HG02852 (cell line): ENCODE data around the gene EIF4G2.

ENCODE experiments used
- ATAC-seq: cut with Tn5 transposase; IDR thresholded peaks from one replicate; pipeline ENCODE4 v1.9.1; 2021; ENCODE audit warnings: mild to moderate bottlenecking, moderate library complexity; ENCODE audit not compliant: unreplicated experiment

The EIF4G2 gene

DNA sequence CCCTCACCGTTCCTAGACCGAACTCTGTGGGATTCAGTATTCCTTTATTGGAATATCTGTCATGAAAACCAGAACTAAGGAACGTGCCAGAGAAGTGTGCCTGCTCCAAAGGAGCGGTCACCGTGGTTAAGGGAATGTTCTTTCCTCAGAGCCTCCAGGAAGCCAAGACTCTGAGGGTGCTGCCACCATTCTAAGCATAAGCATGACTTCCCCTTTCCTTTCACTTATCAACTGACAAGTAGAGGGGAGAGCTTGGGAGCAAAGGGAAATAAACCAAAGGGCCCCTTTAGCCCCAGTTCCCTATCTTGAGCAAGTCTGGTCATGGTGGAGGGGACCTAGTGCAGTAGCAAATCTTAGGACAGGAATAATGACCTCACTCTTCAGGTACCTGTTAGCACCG is 30.9 kb downstream of the EIF4G2 start:
- ATAC-seq: no peak

DNA sequence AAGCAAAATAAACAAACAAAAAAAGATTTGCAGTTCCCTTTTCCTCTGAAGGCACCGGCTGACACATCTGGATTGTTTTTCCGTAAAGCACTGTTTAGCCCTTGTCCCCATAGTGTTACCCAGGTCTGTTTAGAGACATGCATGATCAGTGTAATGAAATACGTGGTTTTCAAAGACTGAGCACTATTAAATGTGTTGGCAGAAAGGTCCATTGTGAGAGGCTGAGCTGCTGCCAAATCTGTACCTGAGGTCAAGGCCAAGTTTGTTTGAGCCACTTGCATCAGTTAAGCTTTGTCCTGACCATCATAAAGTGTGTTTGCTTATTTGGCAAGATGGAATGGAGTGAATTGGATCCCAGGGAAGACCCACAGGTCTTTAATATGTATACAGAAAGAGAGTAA is 31.3 kb downstream of the EIF4G2 start:
- ATAC-seq: no peak

DNA sequence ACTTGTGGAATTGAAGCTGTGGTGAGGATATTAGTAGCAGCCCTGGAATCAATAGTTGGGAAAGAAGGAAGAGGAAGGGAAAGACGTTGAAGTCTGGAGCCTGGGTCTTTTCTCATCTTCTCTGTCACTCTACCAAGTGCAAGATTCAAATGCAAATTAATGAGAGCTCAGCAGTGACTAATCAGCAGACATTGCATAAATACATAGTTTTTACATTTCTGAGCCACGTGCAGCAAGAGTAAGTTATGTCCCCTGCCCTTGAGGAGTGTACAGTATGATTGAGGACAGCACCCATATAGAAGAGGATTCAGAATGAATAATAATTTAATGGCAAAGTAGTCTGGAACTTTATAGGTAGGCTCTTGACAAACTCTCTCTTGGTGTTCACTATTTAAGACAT is 33.9 kb downstream of the EIF4G2 start:
- ATAC-seq: no peak

DNA sequence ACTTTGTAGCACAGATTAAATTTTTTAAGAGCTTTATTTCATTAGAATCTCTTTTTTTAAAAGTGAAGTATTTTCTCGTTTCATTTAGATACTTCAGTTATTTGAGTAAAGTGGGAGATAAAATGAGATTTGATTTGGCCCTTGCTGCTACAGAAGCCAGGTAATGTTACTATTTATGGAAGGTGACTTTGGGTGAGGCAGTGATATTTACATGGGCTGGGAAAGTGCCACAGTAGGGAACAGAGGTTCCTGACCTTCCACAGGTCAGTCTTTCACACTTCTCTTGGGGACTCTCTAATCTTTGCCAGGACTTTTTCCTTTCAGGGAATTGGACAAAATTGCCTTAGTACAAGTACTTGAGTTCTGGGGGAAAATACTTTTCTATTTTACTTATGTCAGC is 37.3 kb downstream of the EIF4G2 start:
- ATAC-seq: no peak

DNA sequence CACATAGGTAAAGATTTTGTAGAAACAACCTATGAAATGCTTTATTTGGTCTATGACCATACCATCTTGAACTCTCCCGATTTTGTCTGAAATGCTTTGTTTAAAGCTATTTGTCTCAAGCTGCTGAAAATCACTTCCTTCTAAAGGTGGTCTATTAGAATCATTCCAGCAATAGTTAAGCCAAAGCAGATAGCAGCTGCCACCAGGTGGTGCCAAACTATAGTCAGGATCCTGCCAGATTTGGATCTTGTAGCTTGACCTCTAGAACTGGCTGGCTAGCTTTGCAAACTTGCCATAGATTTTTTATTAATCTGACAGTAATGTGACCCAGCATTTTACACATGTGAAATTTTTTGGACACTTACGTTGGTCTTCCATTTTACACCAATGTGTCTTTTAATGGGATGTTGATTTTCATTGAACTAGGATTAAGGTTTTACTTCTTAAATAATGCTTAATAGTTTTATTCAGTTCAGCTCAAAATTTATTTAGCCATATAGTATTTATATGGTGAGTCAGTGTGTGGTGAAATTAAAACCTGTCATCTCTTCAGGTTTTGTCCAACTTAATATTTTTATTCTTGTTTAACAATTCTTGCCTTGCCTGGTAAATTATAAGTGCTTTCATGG is 38.0 kb downstream of the EIF4G2 start:
- no peak for ATAC-seq

DNA sequence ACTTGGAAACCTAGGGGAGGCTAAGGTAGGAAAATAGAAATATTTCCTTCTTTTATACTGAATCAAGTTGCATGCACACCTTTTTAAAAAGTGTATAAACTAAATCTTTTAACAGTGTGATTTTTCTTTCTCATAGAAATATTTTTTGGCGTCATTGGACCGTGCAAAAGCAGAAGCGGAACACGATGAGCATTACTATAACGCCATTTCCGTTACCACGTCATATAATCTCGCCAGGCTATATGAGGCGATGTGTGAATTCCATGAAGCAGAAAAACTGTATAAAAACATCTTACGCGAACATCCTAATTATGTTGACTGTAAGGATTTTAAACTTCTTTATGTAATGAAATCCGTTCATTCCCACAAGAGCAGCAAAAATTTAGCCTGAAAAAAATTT is 44.3 kb downstream of the EIF4G2 start:
- ATAC-seq: no peak

DNA sequence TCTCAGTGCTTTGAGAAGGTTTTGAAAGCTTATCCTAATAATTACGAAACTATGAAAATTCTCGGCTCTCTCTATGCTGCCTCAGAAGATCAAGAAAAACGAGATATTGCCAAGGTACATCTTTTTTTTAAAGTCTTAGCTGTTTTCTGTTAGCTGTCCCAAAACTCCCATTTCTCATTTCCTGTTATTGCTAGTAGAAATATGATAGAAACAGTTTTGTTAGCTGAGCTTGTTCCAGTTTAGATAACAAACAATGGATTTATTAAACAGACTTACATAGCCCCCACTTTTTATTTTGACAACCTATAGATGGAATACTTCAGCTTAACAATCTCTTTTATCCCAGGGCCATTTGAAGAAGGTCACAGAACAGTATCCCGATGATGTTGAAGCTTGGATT is 45.0 kb downstream of the EIF4G2 start:
- ATAC-seq: no peak

DNA sequence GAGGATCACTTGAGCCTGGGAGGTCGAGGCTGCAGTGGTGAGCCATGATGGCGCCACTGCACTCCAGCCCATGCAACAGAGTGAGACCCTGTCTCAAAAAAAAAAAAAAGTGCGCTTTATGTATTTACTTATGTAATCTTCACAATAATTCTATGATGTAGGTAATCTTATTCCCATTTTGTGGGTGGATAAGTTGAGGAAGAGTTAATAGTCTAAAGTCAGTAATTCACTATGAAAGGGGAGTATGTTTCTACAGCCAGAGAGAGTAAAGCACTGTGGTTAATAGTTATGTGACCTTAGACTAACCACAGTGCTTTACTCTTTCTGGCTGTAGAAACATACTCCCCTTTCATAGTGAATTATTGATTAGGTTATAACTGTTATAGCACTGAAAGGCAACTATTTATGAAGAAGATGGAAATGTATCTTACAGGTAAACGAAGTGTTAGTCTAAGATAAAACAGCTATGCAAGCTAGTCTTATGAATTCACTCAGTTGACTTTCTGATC is 45.8 kb downstream of the EIF4G2 start:
- no peak for ATAC-seq

DNA sequence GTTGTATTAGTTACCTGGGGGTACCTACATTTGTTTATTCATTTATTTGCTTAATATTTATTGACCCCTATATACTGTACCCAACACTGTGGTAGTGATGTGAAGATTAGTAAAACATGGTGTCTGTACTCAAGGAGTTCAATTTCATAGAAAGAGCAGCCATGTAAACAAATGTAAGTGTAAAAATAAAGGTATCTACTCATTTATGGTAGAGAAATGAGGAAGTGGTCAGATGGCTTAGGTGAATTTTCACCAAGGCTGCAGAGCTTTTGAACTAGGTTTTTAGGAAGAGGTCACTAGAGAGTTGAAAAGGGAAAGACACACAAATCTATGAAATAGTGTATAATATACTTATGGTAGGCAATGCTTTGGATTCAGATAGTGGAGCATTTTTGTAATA is 46.5 kb downstream of the EIF4G2 start:
- ATAC-seq: peak; percentile 89

DNA sequence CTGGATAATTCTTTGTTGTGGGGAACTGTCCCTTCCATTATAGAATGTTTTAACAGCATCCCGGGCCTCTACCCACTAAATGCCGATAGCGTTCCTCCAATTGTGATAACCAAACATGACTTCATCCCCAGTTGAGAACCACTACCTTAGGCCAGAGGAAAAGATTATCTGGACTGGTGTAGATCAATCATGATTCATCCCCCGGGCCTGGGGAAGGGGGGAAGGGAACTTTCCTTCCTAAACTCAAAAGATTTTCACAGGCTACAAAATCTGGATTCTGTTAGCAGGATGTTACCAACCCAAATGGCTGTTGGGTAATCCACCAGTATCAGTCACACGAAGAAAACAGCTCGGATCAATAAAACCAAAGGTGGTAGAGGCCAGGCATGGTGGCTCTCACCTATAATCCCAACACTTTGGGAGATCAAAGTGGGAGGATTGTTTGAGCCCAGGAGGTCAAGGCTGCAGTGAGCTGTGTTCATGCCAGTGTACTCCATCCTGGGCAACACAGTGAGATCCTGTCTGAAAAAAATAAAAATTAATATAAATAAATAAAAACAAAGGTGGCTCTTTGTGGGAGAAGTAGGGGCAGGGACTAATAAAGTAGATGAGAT is 47.5 kb downstream of the EIF4G2 start:
- no peak for ATAC-seq

DNA sequence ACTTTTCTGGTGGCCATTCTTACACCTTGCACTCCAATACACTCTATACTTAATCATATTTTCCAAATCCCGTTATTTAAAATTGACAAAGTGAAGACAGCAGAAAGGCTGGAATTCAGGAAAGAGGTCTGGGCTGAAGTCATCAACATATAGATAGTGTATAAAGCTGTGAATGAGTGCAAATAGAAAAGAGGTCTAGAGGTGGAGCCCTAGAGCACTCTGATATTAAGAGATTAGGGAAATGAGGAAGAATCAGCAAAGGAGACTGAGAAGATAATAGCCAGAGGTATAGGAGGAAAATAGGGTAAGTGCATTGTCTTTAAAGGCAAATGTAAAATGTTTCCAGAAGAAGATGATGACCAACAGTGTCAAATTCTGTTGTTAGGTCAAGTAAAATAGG is 49.8 kb downstream of the EIF4G2 start:
- ATAC-seq: no peak

DNA sequence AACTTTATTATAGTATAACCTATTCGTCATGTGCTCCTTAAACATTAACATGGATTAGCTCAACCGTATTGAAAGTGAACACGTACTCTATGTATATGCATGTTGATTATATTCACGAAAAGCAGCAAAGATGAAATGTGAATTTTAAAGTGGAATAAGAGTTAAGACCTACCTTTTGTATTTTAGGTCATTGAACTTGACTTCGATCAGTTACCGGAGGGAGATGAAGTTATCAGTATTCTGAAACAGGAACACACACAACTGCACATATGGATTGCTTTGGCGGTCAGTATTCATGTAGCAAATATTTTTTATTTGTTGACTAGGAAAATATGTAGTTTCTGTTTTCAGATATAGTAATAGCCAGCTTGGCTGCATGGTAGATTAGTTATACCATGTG is 56.2 kb downstream of the EIF4G2 start:
- ATAC-seq: no peak

DNA sequence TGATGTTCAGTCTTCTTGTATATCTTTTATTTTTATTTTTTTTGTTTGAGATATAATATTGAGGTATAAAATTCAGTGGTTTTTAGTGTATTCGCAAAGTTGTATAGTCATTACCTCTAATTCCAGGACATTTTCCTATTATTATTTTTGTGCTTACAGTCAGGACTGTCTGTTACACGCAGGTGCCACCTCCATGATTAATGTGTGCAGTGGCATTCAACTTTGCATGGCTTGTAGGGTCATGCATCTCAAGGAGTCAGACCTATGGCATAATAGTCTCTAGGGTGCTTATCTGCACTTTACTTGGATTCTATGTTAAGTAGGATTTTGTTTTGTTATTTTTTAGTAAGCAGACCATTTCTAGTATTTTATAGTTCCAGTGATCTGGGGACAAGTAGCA is 56.7 kb downstream of the EIF4G2 start:
- no peak for ATAC-seq

DNA sequence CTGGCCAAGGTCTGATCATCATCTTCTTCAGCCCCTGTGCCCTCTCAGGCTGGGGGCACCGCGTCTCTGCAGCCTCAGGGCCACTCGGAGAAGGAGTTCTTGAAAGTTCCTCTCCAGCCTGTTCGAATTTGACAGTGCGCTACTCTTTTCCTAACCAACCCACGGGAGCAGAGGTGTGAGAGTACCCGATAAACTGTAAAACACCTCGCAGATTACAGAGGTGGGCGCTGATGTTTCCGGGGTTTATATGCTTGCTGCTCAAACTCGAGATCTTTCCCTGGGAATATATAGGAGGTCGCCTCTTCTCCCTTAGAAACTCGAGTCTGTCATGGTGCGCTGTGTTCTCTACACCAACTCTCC is 57.2 kb downstream of the EIF4G2 start:
- peak; percentile 21 for ATAC-seq

DNA sequence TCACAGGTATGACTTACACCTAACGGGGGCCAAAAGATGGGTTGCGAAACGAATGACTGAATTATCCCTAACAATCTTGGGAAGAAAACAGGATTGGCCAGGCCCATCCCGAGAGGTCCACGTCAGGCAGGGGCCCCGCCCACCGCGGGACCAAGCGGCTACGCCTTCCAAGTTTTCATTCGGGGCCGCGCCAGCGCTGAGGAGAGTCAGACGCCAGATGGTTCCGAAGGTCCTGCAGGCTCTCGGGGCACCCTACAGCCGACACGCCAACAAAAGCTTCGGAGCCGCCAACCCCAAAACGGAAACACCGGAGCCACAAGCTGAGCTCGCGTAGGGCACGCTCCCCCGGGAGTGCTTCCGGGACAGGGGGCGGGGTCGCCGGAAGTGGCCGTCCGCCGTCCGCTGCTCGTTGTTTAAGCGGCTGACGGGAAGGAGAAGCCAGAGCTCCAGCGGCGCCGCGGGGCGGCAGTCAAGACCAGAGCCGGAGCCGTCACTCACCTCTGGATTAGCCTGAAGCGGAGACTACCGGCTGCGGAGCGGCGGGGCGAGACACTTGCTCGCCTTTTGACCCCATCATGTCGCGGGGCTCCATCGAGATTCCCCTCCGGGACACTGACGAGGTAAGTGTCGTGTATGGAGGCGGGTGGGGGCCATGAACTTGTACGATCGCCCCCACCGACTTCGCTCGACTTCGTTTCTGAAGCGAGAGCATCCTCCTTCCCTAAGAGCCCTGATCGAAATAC is 57.7 kb downstream of the EIF4G2 start, which contains the start of gene CTR9:
Gene CTR9, plus strand, starts transcription at position 409 of the 743 bp plus-strand sequence. Its CDS starts 167 bp downstream, at position 576.
- peak; percentile 94 for ATAC-seq

DNA sequence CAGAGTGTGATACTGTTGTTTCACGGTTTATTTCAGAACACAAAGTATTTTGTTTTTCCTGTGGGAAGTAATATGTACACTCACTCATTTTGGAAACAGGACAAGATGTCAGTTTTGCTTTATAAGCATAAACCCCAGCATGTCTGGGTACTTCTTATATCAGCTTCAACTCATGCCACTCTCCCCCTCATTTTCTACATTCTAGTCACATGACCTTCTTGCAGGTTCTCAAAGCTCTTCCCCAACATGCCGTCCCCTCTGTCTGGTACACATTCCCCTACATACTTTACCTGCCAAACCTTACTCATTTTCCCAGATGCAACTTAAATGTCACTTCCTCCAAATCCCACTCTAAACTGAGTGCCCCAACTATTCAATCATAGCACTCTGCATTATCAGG is 59.2 kb downstream of the EIF4G2 start:
- ATAC-seq: no peak

DNA sequence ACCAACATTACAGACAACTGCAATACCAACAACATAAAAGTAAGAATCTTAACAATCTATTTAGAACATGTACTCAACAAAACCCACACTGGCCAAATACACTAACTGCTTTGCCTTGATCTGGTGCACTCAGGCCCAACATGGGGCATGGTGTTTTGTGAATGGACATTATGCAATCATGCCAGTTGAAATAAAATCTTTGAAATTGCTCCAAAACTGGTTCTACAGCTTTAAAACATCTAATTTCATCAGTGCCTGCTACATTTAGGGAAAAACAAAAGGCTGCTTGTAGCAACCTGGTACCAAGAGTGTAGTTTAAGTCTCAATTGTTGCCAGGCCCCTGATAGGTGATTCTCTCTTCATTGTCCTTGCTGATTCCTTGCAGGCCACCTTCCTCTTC is 61.0 kb downstream of the EIF4G2 start:
- no peak for ATAC-seq
